GM12874 (cell line): ENCODE data around the gene ACTN3.

Source experiments
- CTCF ChIP-seq: IDR thresholded peaks from 2 replicates; pipeline ENCODE4 v1.5.1; 2011; ENCODE audit warnings: low read depth, mild to moderate bottlenecking, control low read depth, low read length, moderate library complexity; ENCODE audit not compliant: insufficient read depth

ACTN3 gene

GRCh38 chr11:66539170-66539869, 7.4 kb upstream of the ACTN3 start:
- no peak for TF ChIP-seq CTCF

GRCh38 chr11:66539870-66540213, 6.9 kb upstream of the ACTN3 start:
- no peak for TF ChIP-seq CTCF

GRCh38 chr11:66541892-66542291, 4.8 kb upstream of the ACTN3 start:
- TF ChIP-seq CTCF, result no peak

GRCh38 chr11:66542362-66542761, 4.3 kb upstream of the ACTN3 start:
- no peak for TF ChIP-seq CTCF

- peak; percentile 70 for TF ChIP-seq CTCF
Observed at GRCh38 chr11:66543263-66544107, 3.2 kb upstream of the ACTN3 start.

GRCh38 chr11:66545701-66546367, 869 bp upstream of the ACTN3 start, which contains the start of gene ZDHHC24:
Gene ZDHHC24 (minus strand): TSS chr11:66546048. CDS start chr11:66546003, 45 bp downstream.
- no peak for TF ChIP-seq CTCF
